Measurements from ENCODE around the gene SLC27A4.

Gene SLC27A4

GRCh38 chr9:128374221-128374675 lies 33.9 kb downstream of the SLC27A4 start:
- Histone ChIP-seq H3K4me3 (replicated peaks; ENCODE audit: low read depth, low read length) (no peak overlapping the region), H3K36me3 (ENCODE audit: control insufficient read depth, insufficient read depth, low read length) (peaks cover 9% of the 10 kb centered on the region), H3K27me3 (replicated peaks; ENCODE audit: control insufficient read depth, insufficient read depth, low read length) (no peaks in the 10 kb centered on the region)
- no peak for TF ChIP-seq CTCF (IDR thresholded peaks at IDR 0.05; ENCODE audit: insufficient read depth, low read length, poor library complexity, severe bottlenecking)
- no peak for DNase-seq (ENCODE audit: extremely low read depth, insufficient read length)

GRCh38 chr9:128375865-128376264 lies 35.5 kb downstream of the SLC27A4 start:
- TF ChIP-seq CTCF (IDR thresholded peaks at IDR 0.05; ENCODE audit: insufficient read depth, low read length, poor library complexity, severe bottlenecking), result no peak
- no peak for DNase-seq (ENCODE audit: extremely low read depth, insufficient read length)
- Histone ChIP-seq H3K36me3 (ENCODE audit: control insufficient read depth, insufficient read depth, low read length) (peaks cover 9% of the 10 kb centered on the region), H3K27me3 (replicated peaks; ENCODE audit: control insufficient read depth, insufficient read depth, low read length) (no peaks in the 10 kb centered on the region), H3K4me3 (replicated peaks; ENCODE audit: low read depth, low read length) (no peak overlapping the region)

GRCh38 chr9:128382261-128382660 lies 41.9 kb downstream of the SLC27A4 start:
- Histone ChIP-seq H3K36me3 (ENCODE audit: control insufficient read depth, insufficient read depth, low read length) (peaks cover 27% of the 10 kb centered on the region), H3K4me3 (replicated peaks; ENCODE audit: low read depth, low read length) (no peak overlapping the region), H3K27me3 (replicated peaks; ENCODE audit: control insufficient read depth, insufficient read depth, low read length) (no peaks in the 10 kb centered on the region)
- no peak for DNase-seq (ENCODE audit: extremely low read depth, insufficient read length)
- TF ChIP-seq CTCF (IDR thresholded peaks at IDR 0.05; ENCODE audit: insufficient read depth, low read length, poor library complexity, severe bottlenecking), result no peak

GRCh38 chr9:128383007-128383753 lies 42.9 kb downstream of the SLC27A4 start:
- no peak overlapping the region for H3K4me3 ChIP-seq (replicated peaks; ENCODE audit: low read depth, low read length)
- H3K27me3 ChIP-seq (replicated peaks; ENCODE audit: control insufficient read depth, insufficient read depth, low read length), result no peaks in the 10 kb centered on the region
- no peak for TF ChIP-seq CTCF (IDR thresholded peaks at IDR 0.05; ENCODE audit: insufficient read depth, low read length, poor library complexity, severe bottlenecking)

GRCh38 chr9:128383791-128384190 lies 43.5 kb downstream of the SLC27A4 start:
- peaks cover 30% of the 10 kb centered on the region for H3K36me3 ChIP-seq (ENCODE audit: control insufficient read depth, insufficient read depth, low read length)
- TF ChIP-seq CTCF (IDR thresholded peaks at IDR 0.05; ENCODE audit: insufficient read depth, low read length, poor library complexity, severe bottlenecking), result no peak
- no peak for DNase-seq (ENCODE audit: extremely low read depth, insufficient read length)
- no peaks in the 10 kb centered on the region for H3K27me3 ChIP-seq (replicated peaks; ENCODE audit: control insufficient read depth, insufficient read depth, low read length)
- H3K4me3 ChIP-seq (replicated peaks; ENCODE audit: low read depth, low read length), result no peak overlapping the region

More at GRCh38 chr9:128383007-128383753, 42.9 kb downstream of the SLC27A4 start:
- peaks cover 27% of the 10 kb centered on the region for H3K36me3 ChIP-seq (ENCODE audit: control insufficient read depth, insufficient read depth, low read length)
- no peak for DNase-seq (ENCODE audit: extremely low read depth, insufficient read length)

All from GM06990 (cell line).